ENCODE data around the gene CISD2. TPM values are rescaled to one million over a fixed set of nuclear protein-coding genes. Genes with fewer than 3 reads are reported as not detected.

Gene CISD2
- total and polyA plus RNA-seq, 2 experiments from 2014 or later = 15.4 to 101 TPM

- H3K9me3 ChIP-seq (ENCODE audit: low read depth) = no peaks in the 10 kb centered on the region
- peak overlapping the region; percentile 100 for H3K27ac ChIP-seq
- no peaks in the 10 kb centered on the region for H3K27me3 ChIP-seq
- DNase-seq (ENCODE audit: low read depth in 1 of 2, low spot score in 1 of 2) = no peak
- H3K36me3 ChIP-seq = no peaks in the 10 kb centered on the region
- H3K4me3 ChIP-seq = peak overlapping the region; percentile 89
- TF ChIP-seq, protein P1, sequence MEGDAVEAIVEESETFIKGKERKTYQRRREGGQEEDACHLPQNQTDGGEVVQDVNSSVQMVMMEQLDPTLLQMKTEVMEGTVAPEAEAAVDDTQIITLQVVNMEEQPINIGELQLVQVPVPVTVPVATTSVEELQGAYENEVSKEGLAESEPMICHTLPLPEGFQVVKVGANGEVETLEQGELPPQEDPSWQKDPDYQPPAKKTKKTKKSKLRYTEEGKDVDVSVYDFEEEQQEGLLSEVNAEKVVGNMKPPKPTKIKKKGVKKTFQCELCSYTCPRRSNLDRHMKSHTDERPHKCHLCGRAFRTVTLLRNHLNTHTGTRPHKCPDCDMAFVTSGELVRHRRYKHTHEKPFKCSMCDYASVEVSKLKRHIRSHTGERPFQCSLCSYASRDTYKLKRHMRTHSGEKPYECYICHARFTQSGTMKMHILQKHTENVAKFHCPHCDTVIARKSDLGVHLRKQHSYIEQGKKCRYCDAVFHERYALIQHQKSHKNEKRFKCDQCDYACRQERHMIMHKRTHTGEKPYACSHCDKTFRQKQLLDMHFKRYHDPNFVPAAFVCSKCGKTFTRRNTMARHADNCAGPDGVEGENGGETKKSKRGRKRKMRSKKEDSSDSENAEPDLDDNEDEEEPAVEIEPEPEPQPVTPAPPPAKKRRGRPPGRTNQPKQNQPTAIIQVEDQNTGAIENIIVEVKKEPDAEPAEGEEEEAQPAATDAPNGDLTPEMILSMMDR (IDR thresholded peaks at IDR 0.05; ENCODE audit: low read depth, low read length) = no peak
- peaks cover 35% of the 10 kb centered on the region for H3K4me1 ChIP-seq (ENCODE audit: low read depth)
Measured at GRCh38 chr4:102824398-102824797, 44.4 kb upstream of the CISD2 start.

DNA sequence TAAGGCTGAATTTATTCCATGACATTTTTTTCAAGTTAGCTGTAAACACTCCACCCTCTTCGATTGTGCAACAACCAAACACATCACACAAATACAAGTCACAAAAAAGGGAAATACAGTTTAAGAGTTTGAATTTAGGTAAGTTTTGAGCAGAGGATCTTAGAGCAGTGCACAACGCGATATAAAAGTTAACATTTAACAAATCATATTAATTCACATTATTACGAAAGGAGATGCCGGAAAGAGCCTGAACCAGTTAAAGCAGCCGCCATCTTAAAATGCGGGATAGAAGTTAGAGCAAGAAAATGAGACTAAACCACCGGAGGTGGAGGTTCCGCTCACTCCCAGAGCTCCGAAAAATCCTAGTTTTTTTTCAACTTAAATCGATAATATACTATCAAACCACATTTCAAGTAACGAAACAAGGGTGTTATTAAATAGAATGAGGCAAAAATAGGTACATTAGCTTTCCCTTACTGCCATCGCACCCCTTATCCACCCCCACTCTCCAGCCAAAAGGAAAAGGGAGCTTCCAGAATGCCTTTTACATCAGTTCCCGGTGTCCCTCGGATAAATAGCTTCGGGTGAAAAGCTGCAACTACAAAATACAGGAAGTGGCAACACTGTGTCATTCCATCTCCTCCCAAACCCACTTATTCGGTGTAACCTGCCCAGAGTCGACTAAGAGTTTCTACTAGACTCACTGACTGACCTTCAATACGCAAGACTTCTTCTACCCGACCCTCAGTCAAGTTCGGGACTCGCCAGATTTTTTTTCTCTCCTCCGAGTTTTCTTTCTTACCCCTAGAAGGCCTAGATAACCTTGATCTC lies 43.3 kb upstream of the CISD2 start:
- Histone ChIP-seq H3K4me1 (ENCODE audit: low read depth) (peaks cover 30% of the 10 kb centered on the region), H3K36me3 (no peaks in the 10 kb centered on the region), H3K9me3 (ENCODE audit: low read depth) (no peaks in the 10 kb centered on the region), H3K27ac (peak overlapping the region; percentile 100), H3K4me3 (peak overlapping the region; percentile 89), H3K27me3 (no peaks in the 10 kb centered on the region)
- TF ChIP-seq, protein P1 (IDR thresholded peaks at IDR 0.05; ENCODE audit: low read depth, low read length) = no peak
- peak; percentile 55 to 81 for DNase-seq (ENCODE audit: low read depth in 1 of 2, low spot score in 1 of 2)

DNA sequence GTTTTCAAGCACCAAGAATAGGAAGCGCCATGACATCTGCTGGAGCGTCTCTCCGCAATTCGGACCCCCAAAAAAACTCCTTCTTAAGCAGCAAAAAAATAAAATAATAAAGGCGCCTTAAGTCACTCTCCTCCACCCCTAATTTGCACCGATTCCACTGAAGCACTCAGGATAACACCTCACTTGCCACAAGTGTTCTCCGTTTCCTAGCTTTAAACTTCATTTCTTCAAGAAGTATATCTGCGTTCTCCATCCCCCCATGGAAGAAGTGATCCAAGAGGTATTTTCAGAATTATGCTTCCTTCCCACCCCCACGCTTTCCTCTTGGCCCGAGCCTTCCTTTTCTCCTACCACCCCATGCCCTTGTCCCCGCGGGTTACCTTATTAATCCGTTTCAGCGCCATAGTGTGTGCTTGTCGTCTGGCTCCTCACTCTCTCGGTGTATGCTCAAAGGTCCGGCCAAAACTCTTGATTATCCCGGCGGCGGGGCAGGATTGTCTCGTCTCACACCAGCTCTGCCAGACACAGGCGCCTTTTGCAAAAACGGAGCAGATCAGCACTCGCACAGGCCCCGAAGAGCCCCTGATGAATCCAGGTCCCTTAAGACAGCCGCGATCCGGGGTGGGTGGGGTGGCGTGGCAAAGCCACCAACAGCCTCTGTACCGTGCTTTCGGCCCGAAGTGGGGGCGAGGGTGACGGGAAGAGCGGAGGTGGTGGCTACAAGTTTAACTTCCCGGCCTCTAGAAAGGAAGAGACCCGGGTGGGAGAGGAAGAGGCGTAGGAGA lies 42.5 kb upstream of the CISD2 start:
- Histone ChIP-seq H3K36me3 (no peaks in the 10 kb centered on the region), H3K4me3 (peak overlapping the region; percentile 89), H3K4me1 (ENCODE audit: low read depth) (peaks cover 22% of the 10 kb centered on the region), H3K27ac (peak overlapping the region; percentile 100), H3K27me3 (no peaks in the 10 kb centered on the region), H3K9me3 (ENCODE audit: low read depth) (no peaks in the 10 kb centered on the region)
- DNase-seq (ENCODE audit: low read depth in 1 of 2, low spot score in 1 of 2) = no peak
- TF ChIP-seq, protein P1 (IDR thresholded peaks at IDR 0.05; ENCODE audit: low read depth, low read length) = no peak

GRCh38 chr4:102826890-102827673 lies 41.7 kb upstream of the CISD2 start, which contains the start of gene UBE2D3:
TSS of gene UBE2D3 (minus strand) at chr4:102827551. CDS start at chr4:102826508, 1,043 bp downstream.
- Histone ChIP-seq H3K9me3 (ENCODE audit: low read depth) (no peaks in the 10 kb centered on the region), H3K4me3 (peak within 1 kb of the TSS; percentile 89), H3K4me1 (ENCODE audit: low read depth) (peaks cover 15% of the 10 kb centered on the region), H3K27me3 (no peaks in the 10 kb centered on the region), H3K27ac (peak within 1 kb of the TSS; percentile 100), H3K36me3 (no peaks in the 10 kb centered on the region)
- TF ChIP-seq, protein P1 (IDR thresholded peaks at IDR 0.05; ENCODE audit: low read depth, low read length) = peak; percentile 25
- DNase-seq (ENCODE audit: low read depth in 1 of 2, low spot score in 1 of 2) = peak; percentile 94 to 99
